ENCODE data around the gene ADGRL4. TPM values are rescaled to one million over a fixed set of nuclear protein-coding genes. Genes with fewer than 3 reads are reported as not detected.

Gene ADGRL4
- total and polyA plus RNA-seq, 2 of the 13 experiments (the other 11 are each of a cell fraction or from before 2014, with no cell fraction given) = not detected

GRCh38 chr1:79042117-79042516 is 35.6 kb upstream of the ADGRL4 start:
- no peak for ATAC-seq
- Histone ChIP-seq H3K4me1 (ENCODE audit: insufficient read depth, low read length) (no peaks in the 10 kb centered on the region), H3K4me2 (ENCODE audit: low read depth, low read length) (no peak overlapping the region), H3K27me3 (ENCODE audit: control insufficient read depth in 1 of 2, insufficient read depth in 2 of 2, low read length in 2 of 2) (no peaks in the 10 kb centered on the region), H3K4me3 (replicated peaks in 1 of 3; ENCODE audit: insufficient read depth in 1 of 3, low read depth in 2 of 3, low read length in 3 of 3) (no peak overlapping the region), H3K27ac (ENCODE audit: extremely low read length, insufficient read depth, low read length) (no peak overlapping the region), H3K9me3 (ENCODE audit: low read length) (peaks cover 63% of the 10 kb centered on the region), H2AFZ (ENCODE audit: low read length) (no peak overlapping the region), H4K20me1 (ENCODE audit: insufficient read depth, low read length) (no peaks in the 10 kb centered on the region), H3K9ac (ENCODE audit: insufficient read depth, low read depth, low read length) (no peak overlapping the region), H3K79me2 (ENCODE audit: insufficient read depth, low read length) (no peaks in the 10 kb centered on the region), H3K36me3 (replicated peaks in 1 of 2; ENCODE audit: control insufficient read depth in 1 of 2, insufficient read depth in 2 of 2, low read length in 2 of 2) (no peaks in the 10 kb centered on the region)
- TF ChIP-seq IKZF5 (CRISPR knock-in tag; IDR thresholded peaks at IDR 0.05) (no peak), MAFK (conservative IDR thresholded peaks at IDR 0.05 in 1 of 2, IDR thresholded peaks at IDR 0.05 in 1 of 2; ENCODE audit: low read length in 2 of 2) (peak in 1 of 2 experiments; percentile 34; a peak in 2 of 4 replicates), NFE2L2 (IDR thresholded peaks at IDR 0.05; ENCODE audit: low read length) (peak; percentile 48)
- 3% methylated on average over 2 of the region's 2 CpGs for WGBS (ENCODE audit: low lambda C conversion rate)
- in situ Hi-C loops (cut with HindIII; ENCODE audit: extremely low pct_ligation_motif_present, low pct_unique_long_range_greater_than_20kb) (no loop called here), intact Hi-C loops (cut with micrococcal nuclease; ENCODE audit: unreplicated experiment) (no loop called here)
- no TSS peak for BruUV-seq (replicated peaks)
- CTCF ChIA-PET (ENCODE audit: low intra/inter-chr PET ratio, low total read pairs) = no interaction called here
- no peak for FAIRE-seq
- DNase-seq (ENCODE audit: low spot score) = no peak
- POLR2A ChIA-PET = no interaction called here

- ATAC-seq = no peak
- Histone ChIP-seq H3K79me2 (ENCODE audit: insufficient read depth, low read length) (no peaks in the 10 kb centered on the region), H4K20me1 (ENCODE audit: insufficient read depth, low read length) (no peaks in the 10 kb centered on the region), H3K36me3 (replicated peaks in 1 of 2; ENCODE audit: control insufficient read depth in 1 of 2, insufficient read depth in 2 of 2, low read length in 2 of 2) (no peaks in the 10 kb centered on the region), H3K27ac (ENCODE audit: extremely low read length, insufficient read depth, low read length) (no peak overlapping the region), H3K4me1 (ENCODE audit: insufficient read depth, low read length) (no peaks in the 10 kb centered on the region), H3K9ac (ENCODE audit: insufficient read depth, low read depth, low read length) (no peak overlapping the region), H3K4me3 (replicated peaks in 1 of 3; ENCODE audit: insufficient read depth in 1 of 3, low read depth in 2 of 3, low read length in 3 of 3) (no peak overlapping the region), H3K9me3 (ENCODE audit: low read length) (peaks cover 64% of the 10 kb centered on the region), H3K4me2 (ENCODE audit: low read depth, low read length) (no peak overlapping the region), H2AFZ (ENCODE audit: low read length) (no peak overlapping the region), H3K27me3 (ENCODE audit: control insufficient read depth in 1 of 2, insufficient read depth in 2 of 2, low read length in 2 of 2) (no peaks in the 10 kb centered on the region)
- ChIA-PET CTCF (ENCODE audit: low intra/inter-chr PET ratio, low total read pairs) (no interaction called here), POLR2A (no interaction called here)
- WGBS (ENCODE audit: low lambda C conversion rate) = 4% methylated on average over 3 of the region's 3 CpGs
- DNase-seq (ENCODE audit: low spot score) = no peak
- in situ Hi-C loops (cut with HindIII; ENCODE audit: extremely low pct_ligation_motif_present, low pct_unique_long_range_greater_than_20kb) = no loop called here
- no peak for FAIRE-seq
- no TSS peak for BruUV-seq (replicated peaks)
- intact Hi-C loops (cut with micrococcal nuclease; ENCODE audit: unreplicated experiment) = no loop called here
- TF ChIP-seq POGZ (CRISPR knock-in tag; IDR thresholded peaks at IDR 0.05) (no peak), ZBTB7B (CRISPR knock-in tag; IDR thresholded peaks at IDR 0.05) (no peak), SRSF1 (optimal IDR thresholded peaks at IDR 0.05; ENCODE audit: low read depth, low read length) (no peak), TEAD3 (CRISPR knock-in tag; optimal IDR thresholded peaks at IDR 0.05; ENCODE audit: borderline replicate concordance) (no peak), LRRFIP1 (CRISPR knock-in tag; conservative IDR thresholded peaks at IDR 0.05) (no peak), STAG1 (CRISPR knock-in tag; IDR thresholded peaks at IDR 0.05) (no peak), SKIL (CRISPR knock-in tag; IDR thresholded peaks at IDR 0.05; ENCODE audit: borderline replicate concordance) (no peak), HCFC1 (IDR thresholded peaks at IDR 0.05; ENCODE audit: low read depth, low read length) (no peak), HNRNPLL (IDR thresholded peaks at IDR 0.05; ENCODE audit: low read depth, low read length, poor library complexity, severe bottlenecking) (no peak), ZNF883 (CRISPR knock-in tag; IDR thresholded peaks at IDR 0.05; ENCODE audit: not compliant biosample characterization) (no peak), SIN3A (IDR thresholded peaks at IDR 0.05; ENCODE audit: borderline replicate concordance, low read depth, low read length) (no peak)
Observed at GRCh38 chr1:79041666-79042065, 35.1 kb upstream of the ADGRL4 start.
